Activated CD4-positive, alpha-beta T cell treated with anti-CD3 and anti-CD28 coated beads for 4 hours (primary cell): ENCODE measurements around the gene CDC14A.
A peak's percentile ranks its signal among the peaks of the same experiment; 100 is the strongest.

ENCODE experiments used
- DNase-seq, 2 donors: peaks; one replicate each; pipeline ENCODE4 v3.0.0-alpha.2; 2020

The CDC14A gene

DNA sequence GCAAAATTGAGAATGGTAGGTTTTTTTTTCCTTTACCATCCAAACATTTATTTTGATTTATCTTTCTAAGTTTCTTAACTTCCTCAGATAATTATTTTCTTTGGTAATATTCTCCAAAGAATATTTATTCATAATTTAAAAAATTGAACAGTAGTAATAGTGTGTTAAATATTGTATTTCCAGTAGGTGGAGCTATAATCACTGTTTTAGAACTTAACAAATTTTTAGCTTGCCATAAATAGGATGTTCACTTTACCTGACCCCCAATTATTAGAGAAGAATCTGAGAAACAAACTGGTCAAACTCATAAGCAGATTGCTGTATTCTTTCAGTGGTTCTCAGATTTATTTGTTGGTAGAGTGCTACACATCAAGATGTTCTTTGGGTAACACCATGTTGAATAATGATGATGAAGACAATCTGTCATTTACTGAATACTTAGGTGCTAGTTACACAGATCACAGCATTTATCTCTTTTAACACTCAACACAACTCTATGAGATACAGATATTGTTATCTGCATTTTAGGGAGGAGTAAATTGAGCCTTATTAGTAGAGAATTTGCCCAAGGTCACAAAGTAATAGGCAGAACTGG is 103.3 kb downstream of the CDC14A start:
- DNase-seq = no peak

DNA sequence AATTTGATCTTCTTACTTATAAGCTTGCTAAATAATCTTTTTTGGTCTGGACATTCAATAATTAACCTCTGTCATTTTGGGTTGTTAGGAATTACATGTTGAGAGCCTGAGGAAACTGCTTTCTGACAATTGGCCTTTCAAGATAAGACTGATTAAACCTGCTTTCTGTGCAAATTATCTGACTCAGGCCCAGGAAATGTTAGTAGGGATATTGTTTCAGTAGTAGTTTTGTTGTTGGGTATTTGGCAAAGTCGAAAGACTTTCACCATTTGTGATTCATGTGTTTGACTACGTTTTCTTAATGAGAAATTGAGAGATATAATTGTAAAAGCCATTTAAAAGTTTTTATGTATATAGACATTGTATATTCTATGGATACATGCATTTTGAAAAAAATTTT is 104.6 kb downstream of the CDC14A start:
- DNase-seq = no peak

DNA sequence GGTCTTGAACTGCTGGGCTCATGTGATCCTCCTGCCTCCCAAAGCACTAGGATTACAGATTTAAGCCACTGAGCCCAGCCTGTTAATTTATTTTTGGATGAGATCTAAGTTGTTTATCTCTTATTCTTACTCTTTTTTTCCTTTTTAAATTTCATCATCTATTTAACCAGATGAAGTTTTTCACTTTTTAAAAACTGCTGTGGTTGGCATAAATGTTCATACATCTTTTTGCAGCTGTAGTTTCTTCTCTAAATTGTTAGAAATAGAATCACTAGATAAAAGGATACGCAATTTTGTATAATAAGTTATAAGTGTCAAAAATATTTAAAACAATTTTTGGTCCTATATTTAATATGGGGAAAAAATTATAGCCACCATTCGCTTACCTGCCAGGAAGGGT is 105.4 kb downstream of the CDC14A start:
- DNase-seq = no peak

DNA sequence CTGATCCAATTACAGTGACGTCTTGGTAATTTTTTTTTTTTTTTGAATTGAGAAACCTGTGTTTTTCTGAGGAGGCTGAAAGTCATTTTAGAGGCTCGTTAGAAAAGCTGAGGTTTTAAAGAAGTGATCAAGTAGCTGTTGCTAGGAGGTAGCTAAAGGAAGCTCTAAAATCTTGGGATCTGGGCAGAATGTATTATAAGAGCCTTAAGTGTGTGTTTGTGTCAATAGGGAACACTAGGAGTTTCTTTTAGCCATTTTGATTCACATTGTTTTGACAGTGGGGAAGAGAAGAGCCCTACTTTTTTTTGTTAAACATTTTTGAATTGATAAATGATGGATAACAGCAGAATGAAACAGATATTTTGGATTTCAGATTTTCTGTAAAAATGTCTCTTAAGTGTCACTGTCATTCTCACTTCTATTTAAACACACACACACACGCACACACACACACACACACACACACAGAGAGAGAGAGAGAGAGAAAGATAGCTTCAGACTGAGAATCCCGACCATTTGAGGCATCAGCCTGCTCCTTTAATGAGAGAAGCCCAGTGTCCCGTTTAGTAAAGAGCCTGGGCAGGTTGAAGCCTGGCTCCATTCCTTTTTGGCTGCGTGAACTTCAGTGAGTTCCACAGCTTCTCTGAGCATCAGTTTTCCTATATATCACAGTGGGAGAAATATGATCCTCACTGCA is 106.5 kb downstream of the CDC14A start:
- DNase-seq = no peak

DNA sequence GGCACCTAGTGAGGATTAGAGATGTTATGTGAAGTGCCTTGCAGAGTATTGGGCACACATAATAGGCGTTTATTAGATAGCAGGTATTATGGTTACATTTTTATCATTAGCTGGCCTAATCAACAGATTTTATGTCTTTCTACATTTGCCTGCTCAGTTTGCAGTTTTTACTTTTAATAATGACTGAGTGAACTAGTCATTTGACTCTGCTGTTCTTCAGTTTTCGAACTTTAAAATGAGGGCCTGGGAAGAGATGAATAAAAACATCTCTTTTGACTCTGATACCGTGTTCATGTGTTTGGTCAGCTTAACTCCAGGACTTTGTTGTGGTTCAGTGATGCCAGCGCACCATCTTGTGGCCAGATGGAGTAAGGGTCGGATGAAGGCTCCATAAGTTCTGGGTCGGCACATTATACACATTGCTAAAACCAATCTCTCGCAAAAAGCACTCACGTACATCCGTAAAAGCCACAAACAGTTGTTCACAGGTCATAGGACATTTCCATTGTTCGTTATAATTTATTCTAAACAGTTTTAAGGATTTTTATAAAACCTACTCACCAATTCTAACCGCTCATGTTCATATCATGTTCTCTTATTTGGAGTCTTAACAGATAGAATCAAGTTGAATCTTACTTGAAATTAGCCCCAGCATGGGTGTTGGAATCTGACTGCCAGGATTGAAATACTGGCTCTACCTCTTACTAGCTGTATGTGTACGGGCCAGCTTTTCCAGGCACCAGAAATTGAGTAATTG is 107.2 kb downstream of the CDC14A start:
- DNase-seq = peak; percentile 65 to 71

DNA sequence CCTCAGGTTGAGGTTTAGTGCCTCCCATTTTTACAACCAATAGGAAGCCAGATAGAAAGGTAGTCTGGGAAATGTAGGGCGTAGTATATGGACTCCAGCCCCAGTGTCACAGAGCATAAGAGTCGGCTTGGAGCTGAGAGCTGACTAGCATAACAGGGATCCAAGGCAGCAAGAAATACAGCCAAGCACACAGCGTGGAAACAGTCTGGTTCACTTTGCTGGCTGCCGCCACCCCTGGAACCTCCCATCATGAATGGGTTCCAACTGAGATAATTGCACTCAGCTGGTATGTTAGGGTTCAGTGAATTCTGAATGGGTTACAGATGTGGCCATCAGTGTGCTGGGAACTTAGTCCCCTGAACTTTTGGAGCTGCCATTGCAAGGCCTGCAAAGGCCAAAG is 108.9 kb downstream of the CDC14A start:
- DNase-seq = no peak

DNA sequence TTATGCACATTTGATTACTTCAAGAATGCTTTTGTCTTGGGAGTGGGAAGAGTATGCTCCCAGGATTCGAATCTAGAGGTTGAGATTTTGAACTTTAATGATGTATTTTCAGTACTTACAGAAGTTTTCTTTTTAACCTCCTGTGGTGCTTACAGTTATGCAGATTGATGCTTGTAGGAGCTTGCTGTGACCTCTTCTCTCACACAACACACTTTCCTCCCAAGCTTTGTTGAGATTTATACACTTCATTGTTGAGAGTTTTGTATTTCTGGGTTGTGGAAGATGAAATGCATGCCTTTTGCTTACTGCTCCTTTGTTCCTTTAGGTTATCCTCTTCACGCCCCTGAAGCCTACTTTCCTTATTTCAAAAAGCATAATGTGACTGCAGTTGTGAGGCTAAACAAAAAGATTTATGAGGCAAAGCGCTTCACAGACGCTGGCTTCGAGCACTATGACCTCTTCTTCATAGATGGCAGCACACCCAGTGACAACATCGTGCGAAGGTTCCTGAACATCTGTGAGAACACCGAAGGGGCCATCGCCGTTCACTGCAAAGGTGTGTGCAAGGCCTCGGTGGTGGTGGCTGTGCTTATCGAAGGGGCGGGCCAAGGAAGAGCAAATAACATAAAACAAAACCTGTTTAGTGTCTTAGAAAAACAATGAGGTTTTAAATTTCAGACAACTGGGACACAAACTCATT is 110.2 kb downstream of the CDC14A start:
- no peak for DNase-seq

DNA sequence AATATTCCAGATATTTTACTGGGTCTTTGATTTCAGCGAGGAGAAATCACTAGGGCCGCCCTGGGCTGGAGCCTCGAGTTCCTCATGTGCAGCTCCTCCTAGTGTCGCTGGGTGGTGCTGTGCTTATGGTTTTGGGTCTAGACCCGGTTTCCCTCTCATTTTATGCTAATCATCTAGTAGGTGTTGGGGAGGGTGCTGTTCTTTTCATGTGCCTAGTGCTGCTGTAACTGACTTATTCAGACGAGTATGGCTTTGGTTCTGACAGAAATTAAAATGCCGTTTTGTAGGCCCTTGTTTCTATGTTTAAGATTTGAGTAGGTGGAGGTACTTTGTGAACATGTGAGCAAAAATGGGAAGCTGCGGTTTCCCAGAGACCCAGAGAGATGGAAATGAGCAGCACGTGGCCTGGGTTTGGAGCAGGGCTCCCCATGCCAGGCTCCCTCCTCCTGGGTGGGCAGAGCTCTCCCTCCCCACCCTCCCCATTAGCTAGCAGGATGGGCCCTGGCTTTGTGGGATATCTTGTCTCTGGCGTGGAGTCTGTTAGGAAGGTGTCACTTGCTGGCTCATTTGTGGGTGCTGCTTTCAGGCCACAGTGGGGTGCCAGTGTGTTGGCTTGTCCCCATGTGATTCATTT is 111.6 kb downstream of the CDC14A start:
- peak; percentile 39 to 49 for DNase-seq

DNA sequence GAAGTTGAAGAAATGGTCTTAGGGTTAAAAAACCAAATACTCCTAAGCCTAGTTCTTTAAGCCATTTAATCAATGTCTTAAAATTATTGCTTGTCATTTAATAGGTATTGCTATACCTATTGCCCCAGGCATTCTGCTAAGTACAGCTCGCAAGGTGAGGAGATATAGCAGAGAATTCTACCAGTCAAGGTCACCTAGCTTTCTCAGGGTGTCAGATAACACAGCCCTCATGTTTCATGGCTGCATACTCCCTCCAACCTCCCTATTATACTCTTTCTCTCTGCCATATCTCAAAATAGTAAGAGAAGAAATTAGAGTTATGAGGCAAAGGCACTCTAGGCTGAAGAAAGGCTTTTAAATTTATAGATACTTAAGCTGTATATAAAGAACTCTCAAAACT is 117.3 kb downstream of the CDC14A start:
- no peak for DNase-seq

DNA sequence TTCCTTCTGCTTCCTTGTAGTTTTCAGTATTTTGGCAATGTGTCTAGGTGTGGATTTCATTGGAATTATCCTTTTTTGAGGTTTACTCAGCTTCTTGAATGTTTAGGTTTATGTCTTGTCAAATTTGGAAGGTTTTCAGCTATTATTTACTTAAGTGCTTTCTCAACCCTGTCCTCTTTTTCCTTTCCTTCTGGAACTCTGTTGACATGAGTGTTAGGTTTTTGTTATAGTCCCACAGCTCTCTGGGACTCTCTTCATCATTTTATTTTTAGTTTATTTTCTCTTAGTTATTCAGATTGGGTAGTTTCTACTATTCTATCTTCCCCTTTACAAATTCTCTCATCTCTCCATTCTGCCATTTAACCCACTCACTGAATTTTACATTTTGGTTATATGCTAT is 122.5 kb downstream of the CDC14A start:
- DNase-seq = no peak

DNA sequence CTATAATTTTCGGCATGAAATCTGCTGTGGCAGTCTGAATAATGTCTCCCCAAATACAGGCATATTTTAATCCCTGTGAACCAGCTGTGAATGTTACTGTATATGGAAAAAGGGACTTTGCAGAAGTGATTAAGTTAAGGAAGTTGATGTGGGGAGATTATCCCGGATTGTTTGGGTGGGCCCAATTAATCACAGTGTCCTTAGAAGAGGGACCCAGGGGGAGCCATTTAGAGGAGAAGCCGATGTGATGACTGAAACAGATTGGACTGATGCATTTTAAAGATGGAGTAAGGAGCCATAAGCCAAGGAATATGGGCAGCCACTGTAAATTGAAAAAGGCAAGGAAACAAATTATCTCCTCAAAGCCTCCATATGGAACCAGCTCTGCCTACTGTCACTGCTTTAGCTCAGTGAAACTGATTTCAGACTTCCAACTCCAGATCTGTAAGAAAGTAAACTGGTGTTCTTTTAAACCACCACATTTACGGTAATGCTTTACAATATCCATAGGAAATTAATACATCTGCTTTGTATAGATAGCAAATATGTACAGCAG is 124.5 kb downstream of the CDC14A start:
- DNase-seq = no peak

DNA sequence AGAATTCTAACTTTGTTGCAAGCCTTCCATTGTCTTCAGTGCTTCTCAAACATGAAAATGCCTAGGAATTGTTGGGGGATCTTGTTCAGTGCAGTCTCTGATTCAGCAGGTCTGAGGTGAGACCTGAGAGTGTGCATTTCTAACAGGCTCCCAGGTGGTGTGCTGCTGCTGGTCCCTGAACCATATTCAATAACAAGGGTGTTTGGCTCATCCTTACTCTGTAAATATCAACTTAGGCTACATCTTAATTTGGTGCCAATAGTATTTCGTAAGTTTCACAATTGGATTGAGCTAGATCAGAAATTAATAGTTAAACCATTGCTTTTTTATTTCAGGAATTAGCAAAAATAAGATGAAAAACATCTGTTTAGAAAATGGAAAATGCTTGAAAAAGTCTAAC is 126.5 kb downstream of the CDC14A start:
- no peak for DNase-seq

DNA sequence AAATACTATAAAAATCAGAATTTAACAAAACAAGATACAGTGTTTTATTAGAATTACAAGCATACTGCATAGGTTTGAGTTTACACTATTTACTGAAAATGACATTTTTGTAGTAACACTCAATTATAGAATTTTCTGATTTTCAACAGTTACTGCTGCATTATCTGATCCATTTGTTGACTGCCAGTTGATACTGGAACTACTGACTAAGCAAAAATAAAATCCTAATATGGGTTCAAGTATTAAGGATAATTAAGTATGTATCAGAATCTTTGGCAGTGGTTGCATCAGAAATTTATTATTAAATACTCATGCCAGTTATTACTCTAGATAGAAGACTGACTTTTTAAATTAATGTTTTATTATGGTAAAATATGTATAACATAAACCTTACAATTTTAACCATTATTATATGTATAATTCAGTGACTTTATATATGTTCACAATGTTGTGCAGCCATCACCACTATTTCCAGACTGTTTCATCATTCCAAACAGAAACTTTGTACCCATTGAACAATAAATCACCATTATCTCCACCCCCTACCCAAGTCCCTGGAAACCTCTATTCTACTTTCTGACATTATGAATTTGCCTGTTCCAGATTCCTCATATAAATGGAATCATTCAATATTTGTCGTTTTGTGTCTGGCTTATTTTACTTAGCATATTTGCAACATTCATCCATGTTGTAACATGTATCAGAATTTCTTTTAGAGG is 127.5 kb downstream of the CDC14A start:
- no peak for DNase-seq

DNA sequence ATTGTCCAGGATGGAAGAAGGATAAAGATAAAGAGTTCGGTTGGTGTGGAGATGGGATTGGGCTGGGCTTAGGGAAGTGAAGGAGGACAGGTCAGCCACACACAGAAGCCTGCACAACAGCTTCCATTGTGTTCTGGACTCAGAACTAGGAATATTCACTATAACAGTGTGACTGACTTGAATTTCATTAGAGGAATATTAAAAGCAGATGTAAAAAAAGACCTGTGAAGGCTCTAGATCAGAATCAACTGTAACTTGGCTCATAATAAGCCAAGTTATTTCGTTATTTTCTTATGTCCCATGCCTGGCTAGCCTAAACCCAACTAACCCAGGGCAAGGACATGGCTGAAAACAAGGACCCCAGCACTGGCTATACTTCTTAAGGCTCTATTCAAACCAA is 129.0 kb downstream of the CDC14A start:
- DNase-seq = no peak

DNA sequence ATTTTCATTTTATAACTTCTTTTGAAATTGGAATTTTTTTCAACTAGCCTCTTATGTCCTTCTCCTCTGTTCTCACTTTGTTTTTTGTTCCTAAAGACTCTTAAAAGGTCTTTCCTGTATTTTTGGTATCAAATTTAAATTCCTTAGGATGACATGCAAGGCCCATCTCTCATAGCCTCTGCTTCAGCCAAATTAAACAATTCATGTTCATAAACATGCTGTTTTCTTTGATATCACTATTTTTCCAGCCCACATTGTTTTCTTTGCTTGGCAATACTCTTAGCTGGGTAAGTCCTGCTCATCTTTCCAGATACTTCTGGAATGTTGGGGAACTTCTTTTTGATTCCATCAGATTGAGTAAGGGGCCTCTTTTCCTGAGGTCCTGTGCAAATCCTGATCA is 129.9 kb downstream of the CDC14A start:
- no peak for DNase-seq

DNA sequence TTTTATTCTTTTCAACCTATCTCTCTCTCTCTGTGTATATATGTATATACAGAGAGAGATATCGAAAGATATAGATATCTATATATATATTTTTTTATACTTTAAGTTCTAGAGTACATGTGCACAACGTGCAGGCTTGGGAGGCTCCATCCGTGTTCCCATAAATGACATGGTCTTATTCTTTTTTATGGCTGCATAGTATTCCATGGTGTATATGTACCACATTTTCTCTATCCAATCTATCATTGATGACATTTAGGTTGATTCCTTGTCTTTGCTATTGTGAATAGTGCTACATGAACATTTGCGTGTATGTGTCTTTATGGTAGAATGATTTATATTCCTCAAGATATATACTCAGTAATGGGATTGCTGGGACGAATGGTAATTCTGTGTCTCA is 130.4 kb downstream of the CDC14A start:
- DNase-seq = no peak

DNA sequence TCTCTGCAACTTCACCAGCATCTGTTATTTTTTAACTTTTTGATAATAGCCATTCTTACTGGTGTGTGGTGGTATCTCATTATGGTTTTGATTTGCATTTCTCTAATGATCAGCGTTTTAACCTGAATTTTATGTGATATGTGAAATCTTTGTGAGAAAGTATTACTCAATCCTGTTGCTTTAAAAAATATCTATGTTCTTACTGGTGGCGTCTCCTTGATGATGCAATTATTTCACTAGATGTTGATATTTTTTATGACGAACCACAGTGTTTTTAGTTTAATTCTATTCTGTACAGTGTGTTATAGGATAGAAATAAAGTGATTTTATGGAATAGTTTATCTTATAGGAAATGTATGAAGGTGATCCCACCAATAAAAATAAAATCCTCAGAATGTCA is 130.9 kb downstream of the CDC14A start:
- no peak for DNase-seq

DNA sequence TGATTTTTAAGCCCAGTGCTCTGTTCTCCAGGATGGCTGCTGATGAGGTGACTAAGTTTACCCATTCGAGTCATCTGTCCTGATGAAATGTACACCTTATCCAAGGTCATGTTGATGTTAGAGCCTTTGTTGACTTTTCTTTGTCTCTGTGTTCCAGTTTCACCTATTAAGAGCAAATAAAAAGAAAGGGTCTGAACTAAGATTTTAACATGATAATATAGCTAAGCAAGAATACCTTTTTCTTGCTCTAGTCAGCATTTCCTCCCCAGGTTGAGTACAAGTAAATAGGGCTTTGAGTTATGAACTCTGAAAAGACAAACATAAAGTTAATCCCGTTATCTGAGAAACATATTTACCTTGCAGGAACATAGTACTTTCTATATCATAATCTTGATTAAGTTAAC is 133.6 kb downstream of the CDC14A start:
- DNase-seq = no peak

DNA sequence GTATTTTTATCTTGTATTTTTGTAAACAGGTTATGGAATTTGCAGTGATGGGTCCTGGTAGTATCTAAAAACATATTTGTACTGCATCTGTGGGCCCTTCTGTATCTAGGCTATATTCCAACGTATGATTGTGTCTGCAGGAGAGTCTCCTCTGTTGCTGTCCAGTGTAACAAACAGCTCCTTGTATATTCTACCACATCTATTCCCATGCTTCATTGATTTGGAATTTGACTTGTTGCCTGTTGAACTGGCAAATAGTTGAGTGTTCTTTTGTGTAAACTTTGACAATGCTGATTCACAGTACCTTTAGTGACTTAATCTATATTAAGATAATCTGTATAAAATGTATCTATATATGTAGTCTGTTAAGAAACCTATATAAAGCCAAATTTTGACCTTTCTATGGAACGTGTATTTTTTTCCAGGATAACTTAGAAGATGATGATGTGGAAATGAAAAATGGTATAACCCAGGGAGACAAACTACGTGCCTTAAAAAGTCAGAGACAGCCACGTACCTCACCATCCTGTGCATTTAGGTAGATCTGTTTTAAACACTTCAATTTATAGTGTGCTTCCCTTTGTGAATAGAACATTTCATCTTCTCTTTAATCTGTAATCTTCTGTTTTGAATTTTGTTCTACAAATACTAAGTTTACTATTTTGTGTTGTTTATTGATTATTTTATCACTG is 142.2 kb downstream of the CDC14A start:
- no peak for DNase-seq

DNA sequence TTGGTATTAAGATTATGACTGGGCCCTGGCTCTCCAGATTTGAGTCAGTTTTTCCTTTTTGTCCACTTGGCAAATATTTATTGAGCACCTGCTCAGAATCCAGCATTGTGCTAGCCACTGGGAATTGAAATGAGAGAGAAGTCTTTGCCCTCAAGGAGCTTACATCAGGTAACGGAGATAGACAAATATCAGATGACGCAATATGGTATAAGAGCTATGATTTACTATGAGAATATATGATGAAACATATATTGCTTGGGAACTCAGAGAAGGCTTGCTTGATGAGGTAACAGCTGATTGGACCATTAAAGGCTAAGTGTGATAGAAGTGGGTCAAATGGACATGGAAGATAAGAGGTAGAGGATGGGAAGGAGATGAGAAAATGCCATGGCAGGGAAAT is 144.6 kb downstream of the CDC14A start:
- no peak for DNase-seq

DNA sequence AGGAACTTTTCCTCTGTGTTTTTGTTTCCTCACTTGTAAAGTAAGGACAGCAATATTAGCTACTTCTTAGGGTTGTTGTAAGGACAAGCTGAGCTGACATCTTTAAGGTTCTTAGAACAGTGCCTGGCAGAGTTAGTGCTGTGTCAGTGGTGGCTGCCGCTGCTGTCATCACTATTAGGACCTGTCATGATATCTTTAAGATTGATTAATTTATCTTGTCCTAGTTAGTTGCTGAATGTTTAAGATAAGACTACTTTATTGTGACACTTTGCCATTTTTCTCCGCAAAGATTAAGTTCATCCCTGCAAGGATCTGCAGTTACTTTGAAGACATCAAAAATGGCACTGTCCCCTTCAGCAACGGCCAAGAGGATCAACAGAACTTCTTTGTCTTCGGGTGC is 145.5 kb downstream of the CDC14A start:
- no peak for DNase-seq
